K562 (cell line): ENCODE data around the gene CDKN1B. TPM values are rescaled to one million over a fixed set of nuclear protein-coding genes. Genes with fewer than 3 reads are reported as not detected.

ENCODE experiments used
- BRD4 ChIP-seq: fragments of 200-600 bp; sonication (generic); IDR thresholded peaks from 2 replicates; pipeline ENCODE4 v1.6.1; 2017; ENCODE audit warnings: inconsistent platforms
- C11orf30 ChIP-seq: fragments of 450-650 bp; IDR thresholded peaks from 2 replicates; pipeline ENCODE4 v1.6.1; 2016; ENCODE audit warnings: low read depth, mild to moderate bottlenecking
- MAZ ChIP-seq, 2 experiments: fragments of 450-650 bp in 1 of 2; sonication (generic) in 1 of 2; formaldehyde crosslinking; IDR thresholded peaks in 1 of 2; conservative IDR thresholded peaks in 1 of 2; 2 replicates each; pipeline versions ENCODE4 v1.4.0 to v1.5.0; 2020; ENCODE audit warnings: mild to moderate bottlenecking in 1 of 2, missing genetic modification reagents in 1 of 2
- NRF1 ChIP-seq, 2 experiments: fragments of 450-650 bp; IDR thresholded peaks in 1 of 2; conservative IDR thresholded peaks in 1 of 2; 2 replicates each; pipeline ENCODE4 v1.6.1; 2014; ENCODE audit warnings: mild to moderate bottlenecking in 2 of 2
- POLR2A ChIP-seq: fragments of 450-650 bp; conservative IDR thresholded peaks from 2 replicates; pipeline ENCODE4 v1.6.1; 2016
- RBM22 ChIP-seq: fragments of 200-400 bp; formaldehyde crosslinking; IDR thresholded peaks from 2 replicates; pipeline ENCODE4 v1.6.1; 2018; ENCODE audit warnings: low read length, low read depth; ENCODE audit not compliant: poor library complexity, severe bottlenecking
- SMAD4 ChIP-seq: fragments of 250-450 bp; sonication (Bioruptor Pico); conservative IDR thresholded peaks from 2 replicates; pipeline ENCODE4 v1.8.0; 2021; ENCODE audit warnings: inconsistent platforms, mild to moderate bottlenecking, moderate library complexity
- ZBTB7A ChIP-seq: IDR thresholded peaks from 2 replicates; pipeline ENCODE4 v1.6.1; 2011; ENCODE audit warnings: low read depth, mild to moderate bottlenecking, low read length, moderate library complexity, borderline replicate concordance; ENCODE audit not compliant: control insufficient read depth
- ZNF124 ChIP-seq: sonication (generic); formaldehyde crosslinking; IDR thresholded peaks from 2 replicates; pipeline ENCODE4 v1.8.1; 2022; ENCODE audit warnings: missing genetic modification reagents
- ZNF584 ChIP-seq: fragments of 200-800 bp; sonication (Bioruptor generic); IDR thresholded peaks from 2 replicates; pipeline ENCODE4 v1.6.1; 2016; ENCODE audit warnings: low read depth, mild to moderate bottlenecking, missing genetic modification characterization, missing compliant biosample characterization
- ZSCAN32 ChIP-seq: fragments of 450-650 bp; formaldehyde crosslinking; IDR thresholded peaks from 2 replicates; pipeline ENCODE4 v1.4.0; 2020; ENCODE audit warnings: mild to moderate bottlenecking, moderate library complexity
- polyA plus RNA-seq, 8 experiments: library from polyadenylated mRNA; depleted of rRNA in 4 of 8; stranded (reverse) in 5 of 8; unstranded in 3 of 8; fragments of >200 nt; fragmentation: Nextera tagmentation in 2 of 8; fragmentation: Illumina TruSeq in 1 of 8; extraction: Ambion mirVana in 2 of 8; extraction: Trizol in 1 of 8; gene quantifications; 2 replicates each; pipeline versions ENCODE4 v1.2.1 to v1.2.3, GENCODE V29; 2011 to 2014; ENCODE audit warnings: inconsistent platforms in 1 of 8, missing spikeins in 1 of 8
- total RNA-seq, 7 experiments: library from RNA; depleted of rRNA in 6 of 7; stranded (reverse); fragments of >200 nt in 6 of 7; fragmentation: Illumina TruSeq in 2 of 7; extraction: Trizol in 2 of 7; gene quantifications; 2 replicates each; pipeline versions ENCODE4 v1.2.1 to v1.2.3, GENCODE V29; 2011 to 2021; ENCODE audit warnings: low replicate concordance in 1 of 7
- TF ChIP-seq, protein P1 (sequence below), 2 experiments: fragments of 450-650 bp; IDR thresholded peaks; 2 replicates each; pipeline ENCODE4 v1.6.1; 2016
- TF ChIP-seq, protein P2 (sequence below): fragments of 450-650 bp; IDR thresholded peaks from 2 replicates; pipeline ENCODE4 v1.6.1; 2016
- TF ChIP-seq, protein P3 (sequence below): sonication (generic); formaldehyde crosslinking; IDR thresholded peaks from 2 replicates; pipeline ENCODE4 v1.8.0; 2022; ENCODE audit warnings: missing genetic modification reagents, mild to moderate bottlenecking, moderate library complexity, borderline replicate concordance
- TF ChIP-seq, protein P4 (sequence below): sonication (generic); formaldehyde crosslinking; IDR thresholded peaks from 2 replicates; pipeline ENCODE4 v1.8.0; 2022; ENCODE audit warnings: mild to moderate bottlenecking, low read depth, missing genetic modification reagents
- TF ChIP-seq, protein P5 (sequence below): fragments of 450-650 bp; conservative IDR thresholded peaks from 2 replicates; pipeline ENCODE4 v1.6.1; 2016; ENCODE audit warnings: missing genetic modification characterization, low read depth, mild to moderate bottlenecking, control low read depth, missing compliant biosample characterization
- TF ChIP-seq, protein P6 (sequence below): fragments of 200-800 bp; sonication (Bioruptor generic); IDR thresholded peaks from 2 replicates; pipeline ENCODE4 v1.6.1; 2017; ENCODE audit warnings: missing genetic modification characterization, missing compliant biosample characterization

The CDKN1B gene
- total and polyA plus RNA-seq, 9 of the 15 experiments (the other 6 are each of a cell fraction or from before 2014, with no cell fraction given), result 2.6 to 35.2 (median 15.5) TPM

DNA sequence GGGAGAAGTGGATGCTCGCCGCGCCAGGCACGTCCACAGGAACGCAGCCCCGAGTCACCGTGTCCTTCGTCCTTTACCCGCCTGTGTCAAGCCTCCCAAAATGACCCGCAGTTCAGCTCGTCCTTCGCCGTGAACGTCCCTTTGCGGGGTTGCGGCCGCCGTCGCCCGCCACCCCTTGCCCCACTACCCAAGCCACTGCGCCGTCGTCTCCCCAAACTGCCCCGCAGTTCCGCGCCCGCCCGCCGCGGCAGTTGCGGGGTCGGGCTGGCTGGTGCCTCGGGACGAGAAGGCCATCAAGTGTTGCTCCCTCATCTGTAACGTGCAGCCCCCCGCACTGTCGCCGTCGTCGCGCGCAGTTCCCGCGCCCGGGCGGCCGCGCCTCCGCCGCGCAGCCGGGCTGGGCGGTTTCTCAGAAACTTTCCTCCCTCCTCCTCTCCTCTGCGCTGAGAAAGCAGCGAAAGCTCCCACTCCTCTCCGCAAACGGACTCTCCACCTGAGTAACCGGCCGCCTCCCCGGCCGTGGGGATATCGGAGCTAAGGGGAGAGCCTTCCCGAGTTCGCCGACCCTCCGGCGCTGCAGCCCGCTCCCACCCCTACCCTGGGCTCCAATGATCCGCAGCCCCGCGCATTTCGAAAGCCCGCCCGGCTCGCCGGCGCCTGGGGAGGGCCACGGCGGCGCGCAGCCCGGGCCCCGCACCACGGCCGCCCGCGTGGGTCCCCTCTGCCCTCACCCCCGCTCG, 6.7 kb downstream of the CDKN1B start (continued):
- TF ChIP-seq NRF1 (conservative IDR thresholded peaks at IDR 0.05 in 1 of 2, IDR thresholded peaks at IDR 0.05 in 1 of 2), result peak in 1 of 2 experiments; percentile 45; a peak in 1 of 4 replicates
- TF ChIP-seq, protein P1, sequence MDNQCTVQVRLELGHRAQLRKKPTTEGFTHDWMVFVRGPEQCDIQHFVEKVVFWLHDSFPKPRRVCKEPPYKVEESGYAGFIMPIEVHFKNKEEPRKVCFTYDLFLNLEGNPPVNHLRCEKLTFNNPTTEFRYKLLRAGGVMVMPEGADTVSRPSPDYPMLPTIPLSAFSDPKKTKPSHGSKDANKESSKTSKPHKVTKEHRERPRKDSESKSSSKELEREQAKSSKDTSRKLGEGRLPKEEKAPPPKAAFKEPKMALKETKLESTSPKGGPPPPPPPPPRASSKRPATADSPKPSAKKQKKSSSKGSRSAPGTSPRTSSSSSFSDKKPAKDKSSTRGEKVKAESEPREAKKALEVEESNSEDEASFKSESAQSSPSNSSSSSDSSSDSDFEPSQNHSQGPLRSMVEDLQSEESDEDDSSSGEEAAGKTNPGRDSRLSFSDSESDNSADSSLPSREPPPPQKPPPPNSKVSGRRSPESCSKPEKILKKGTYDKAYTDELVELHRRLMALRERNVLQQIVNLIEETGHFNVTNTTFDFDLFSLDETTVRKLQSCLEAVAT (IDR thresholded peaks at IDR 0.05), result peak; percentile 65 to 80; a peak in 3 of 4 replicates
- peak; percentile 35; the same call in 1 of the 2 replicates for TF ChIP-seq SMAD4
- TF ChIP-seq, protein P2, sequence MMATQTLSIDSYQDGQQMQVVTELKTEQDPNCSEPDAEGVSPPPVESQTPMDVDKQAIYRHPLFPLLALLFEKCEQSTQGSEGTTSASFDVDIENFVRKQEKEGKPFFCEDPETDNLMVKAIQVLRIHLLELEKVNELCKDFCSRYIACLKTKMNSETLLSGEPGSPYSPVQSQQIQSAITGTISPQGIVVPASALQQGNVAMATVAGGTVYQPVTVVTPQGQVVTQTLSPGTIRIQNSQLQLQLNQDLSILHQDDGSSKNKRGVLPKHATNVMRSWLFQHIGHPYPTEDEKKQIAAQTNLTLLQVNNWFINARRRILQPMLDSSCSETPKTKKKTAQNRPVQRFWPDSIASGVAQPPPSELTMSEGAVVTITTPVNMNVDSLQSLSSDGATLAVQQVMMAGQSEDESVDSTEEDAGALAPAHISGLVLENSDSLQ, result no peak
- TF ChIP-seq, protein P3, sequence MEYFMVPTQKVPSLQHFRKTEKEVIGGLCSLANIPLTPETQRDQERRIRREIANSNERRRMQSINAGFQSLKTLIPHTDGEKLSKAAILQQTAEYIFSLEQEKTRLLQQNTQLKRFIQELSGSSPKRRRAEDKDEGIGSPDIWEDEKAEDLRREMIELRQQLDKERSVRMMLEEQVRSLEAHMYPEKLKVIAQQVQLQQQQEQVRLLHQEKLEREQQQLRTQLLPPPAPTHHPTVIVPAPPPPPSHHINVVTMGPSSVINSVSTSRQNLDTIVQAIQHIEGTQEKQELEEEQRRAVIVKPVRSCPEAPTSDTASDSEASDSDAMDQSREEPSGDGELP (CRISPR knock-in tag), result no peak
- TF ChIP-seq, protein P4, sequence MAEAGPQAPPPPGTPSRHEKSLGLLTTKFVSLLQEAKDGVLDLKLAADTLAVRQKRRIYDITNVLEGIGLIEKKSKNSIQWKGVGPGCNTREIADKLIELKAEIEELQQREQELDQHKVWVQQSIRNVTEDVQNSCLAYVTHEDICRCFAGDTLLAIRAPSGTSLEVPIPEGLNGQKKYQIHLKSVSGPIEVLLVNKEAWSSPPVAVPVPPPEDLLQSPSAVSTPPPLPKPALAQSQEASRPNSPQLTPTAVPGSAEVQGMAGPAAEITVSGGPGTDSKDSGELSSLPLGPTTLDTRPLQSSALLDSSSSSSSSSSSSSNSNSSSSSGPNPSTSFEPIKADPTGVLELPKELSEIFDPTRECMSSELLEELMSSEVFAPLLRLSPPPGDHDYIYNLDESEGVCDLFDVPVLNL (CRISPR knock-in tag), result no peak
- peak; percentile 66 for TF ChIP-seq RBM22
- TF ChIP-seq BRD4, result 0 out of 2 replicates have a peak, but pooled peaks have one; percentile 27
- TF ChIP-seq C11orf30, result no peak
- no peak for TF ChIP-seq ZSCAN32
- TF ChIP-seq, protein P5, sequence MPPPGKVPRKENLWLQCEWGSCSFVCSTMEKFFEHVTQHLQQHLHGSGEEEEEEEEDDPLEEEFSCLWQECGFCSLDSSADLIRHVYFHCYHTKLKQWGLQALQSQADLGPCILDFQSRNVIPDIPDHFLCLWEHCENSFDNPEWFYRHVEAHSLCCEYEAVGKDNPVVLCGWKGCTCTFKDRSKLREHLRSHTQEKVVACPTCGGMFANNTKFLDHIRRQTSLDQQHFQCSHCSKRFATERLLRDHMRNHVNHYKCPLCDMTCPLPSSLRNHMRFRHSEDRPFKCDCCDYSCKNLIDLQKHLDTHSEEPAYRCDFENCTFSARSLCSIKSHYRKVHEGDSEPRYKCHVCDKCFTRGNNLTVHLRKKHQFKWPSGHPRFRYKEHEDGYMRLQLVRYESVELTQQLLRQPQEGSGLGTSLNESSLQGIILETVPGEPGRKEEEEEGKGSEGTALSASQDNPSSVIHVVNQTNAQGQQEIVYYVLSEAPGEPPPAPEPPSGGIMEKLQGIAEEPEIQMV (tag), result no peak
- TF ChIP-seq ZNF584 (CRISPR knock-in tag), result no peak
- no peak for TF ChIP-seq MAZ (CRISPR knock-in tag; conservative IDR thresholded peaks at IDR 0.05 in 1 of 2, IDR thresholded peaks at IDR 0.05 in 1 of 2)
- TF ChIP-seq ZNF124 (CRISPR knock-in tag), result no peak
- peak; percentile 48; the same call in 1 of the 2 replicates for TF ChIP-seq POLR2A
- TF ChIP-seq, protein P6, sequence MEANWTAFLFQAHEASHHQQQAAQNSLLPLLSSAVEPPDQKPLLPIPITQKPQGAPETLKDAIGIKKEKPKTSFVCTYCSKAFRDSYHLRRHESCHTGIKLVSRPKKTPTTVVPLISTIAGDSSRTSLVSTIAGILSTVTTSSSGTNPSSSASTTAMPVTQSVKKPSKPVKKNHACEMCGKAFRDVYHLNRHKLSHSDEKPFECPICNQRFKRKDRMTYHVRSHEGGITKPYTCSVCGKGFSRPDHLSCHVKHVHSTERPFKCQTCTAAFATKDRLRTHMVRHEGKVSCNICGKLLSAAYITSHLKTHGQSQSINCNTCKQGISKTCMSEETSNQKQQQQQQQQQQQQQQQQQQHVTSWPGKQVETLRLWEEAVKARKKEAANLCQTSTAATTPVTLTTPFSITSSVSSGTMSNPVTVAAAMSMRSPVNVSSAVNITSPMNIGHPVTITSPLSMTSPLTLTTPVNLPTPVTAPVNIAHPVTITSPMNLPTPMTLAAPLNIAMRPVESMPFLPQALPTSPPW (CRISPR knock-in tag), result no peak; the same call in 1 of the 2 replicates
- peak; percentile 11; the same call in 1 of the 2 replicates for TF ChIP-seq ZBTB7A
